Endodermal cell (in vitro differentiated cells): ENCODE measurements around the gene ENHO. TPM values are rescaled to one million over a fixed set of nuclear protein-coding genes. Genes with fewer than 3 reads are reported as not detected.
A peak's percentile ranks its signal among the peaks of the same experiment; 100 is the strongest.

ENCODE experiments used
- DNase-seq: peaks from one replicate; pipeline ENCODE4 v3.0.0-alpha.2; 2017
- H3K27ac ChIP-seq: 2 replicates; pipeline ENCODE4 v1.5.1; 2013; ENCODE audit warnings: mild to moderate bottlenecking, low read depth, low read length, moderate library complexity
- H3K27me3 ChIP-seq: 2 replicates; pipeline ENCODE4 v1.6.1; 2013; ENCODE audit warnings: mild to moderate bottlenecking, low read length, moderate library complexity; ENCODE audit not compliant: insufficient read depth, control insufficient read depth, poor library complexity, severe bottlenecking
- H3K36me3 ChIP-seq: 2 replicates; pipeline ENCODE4 v1.7.0; 2013; ENCODE audit warnings: mild to moderate bottlenecking, low read length, moderate library complexity; ENCODE audit not compliant: control insufficient read depth, insufficient read depth
- H3K4me1 ChIP-seq: one replicate; pipeline ENCODE4 v1.7.0; 2013; ENCODE audit warnings: low read length; ENCODE audit not compliant: control insufficient read depth, insufficient read depth
- H3K4me3 ChIP-seq: 2 replicates; pipeline ENCODE4 v1.5.1; 2013; ENCODE audit warnings: mild to moderate bottlenecking, low read length, moderate library complexity
- H3K9ac ChIP-seq: 2 replicates; pipeline ENCODE4 v1.6.1; 2013; ENCODE audit warnings: mild to moderate bottlenecking, low read length, moderate library complexity; ENCODE audit not compliant: poor library complexity, severe bottlenecking; ENCODE audit errors: extremely low read depth
- H3K9me3 ChIP-seq: 2 replicates; pipeline ENCODE4 v1.6.1; 2013; ENCODE audit warnings: mild to moderate bottlenecking, low read length, moderate library complexity; ENCODE audit not compliant: control insufficient read depth
- H3K27ac Mint-ChIP-seq: 2 replicates; pipeline ENCODE4 v1.8.0; 2020; ENCODE audit warnings: mixed read lengths
- H3K27me3 Mint-ChIP-seq: 2 replicates; pipeline ENCODE4 v1.8.0; 2021; ENCODE audit warnings: mild to moderate bottlenecking, mixed read lengths; ENCODE audit not compliant: insufficient read depth
- H3K36me3 Mint-ChIP-seq: 2 replicates; pipeline ENCODE4 v1.8.0; 2020; ENCODE audit warnings: low read depth, mixed read lengths
- H3K4me1 Mint-ChIP-seq: 2 replicates; pipeline ENCODE4 v1.8.0; 2020; ENCODE audit warnings: mixed read lengths
- H3K4me3 Mint-ChIP-seq: 2 replicates; pipeline ENCODE4 v1.8.0; 2020; ENCODE audit warnings: mild to moderate bottlenecking, moderate library complexity, mixed read lengths
- H3K9me3 Mint-ChIP-seq: 2 replicates; pipeline ENCODE4 v1.8.0; 2020; ENCODE audit warnings: mild to moderate bottlenecking, mixed read lengths
- CTCF ChIP-seq: fragments of 200-600 bp; sonication (generic); conservative IDR thresholded peaks from 2 replicates; pipeline ENCODE4 v1.5.0; 2021; ENCODE audit warnings: antibody characterized with exemption, mild to moderate bottlenecking
- WGBS, 2 experiments: methylation state at CpG; one replicate each; pipeline versions ENCODE4 v1.1.5 to v1.1.7; 2013; ENCODE audit warnings: missing lambda C conversion rate in 2 of 2, mixed read lengths in 1 of 2; ENCODE audit not compliant: insufficient coverage in 1 of 2, insufficient read length in 1 of 2; 5-methylcytosine and 5-hydroxymethylcytosine counted together
- total RNA-seq, 2 donors: library from RNA; stranded (reverse); fragmentation: NEBNext Ultra II Directional in 1 of 2; extraction: Animal tissue kit (Norgen Biotek cat#: 25700) in 1 of 2; gene quantifications; 2 replicates in 1 of 2; 3 replicates in 1 of 2; pipeline ENCODE4 v1.2.1, GENCODE V29; 2021

Gene ENHO
- total RNA-seq, 2 donors from 2014 or later, result 7.1 to 14.5 TPM

GRCh38 chr9:34493972-34494535 is 28.7 kb downstream of the ENHO start:
- Mint-ChIP-seq H3K4me3 (no peak overlapping the region), H3K9me3 (no peaks in the 10 kb centered on the region), H3K36me3 (no peaks in the 10 kb centered on the region), H3K27ac (no peak overlapping the region), H3K27me3 (peaks cover 48% of the 10 kb centered on the region), H3K4me1 (peaks cover 8% of the 10 kb centered on the region)
- Histone ChIP-seq H3K9me3 (no peaks in the 10 kb centered on the region), H3K27ac (no peak overlapping the region), H3K4me1 (no peaks in the 10 kb centered on the region), H3K9ac (no peak overlapping the region), H3K4me3 (no peak overlapping the region), H3K27me3 (peaks cover 19% of the 10 kb centered on the region), H3K36me3 (no peaks in the 10 kb centered on the region)
- DNase-seq, result peak; percentile 91
- WGBS, 2 experiments, result 49% methylated on average over 6 to 8 of the region's 8 CpGs
- no peak for TF ChIP-seq CTCF

DNA sequence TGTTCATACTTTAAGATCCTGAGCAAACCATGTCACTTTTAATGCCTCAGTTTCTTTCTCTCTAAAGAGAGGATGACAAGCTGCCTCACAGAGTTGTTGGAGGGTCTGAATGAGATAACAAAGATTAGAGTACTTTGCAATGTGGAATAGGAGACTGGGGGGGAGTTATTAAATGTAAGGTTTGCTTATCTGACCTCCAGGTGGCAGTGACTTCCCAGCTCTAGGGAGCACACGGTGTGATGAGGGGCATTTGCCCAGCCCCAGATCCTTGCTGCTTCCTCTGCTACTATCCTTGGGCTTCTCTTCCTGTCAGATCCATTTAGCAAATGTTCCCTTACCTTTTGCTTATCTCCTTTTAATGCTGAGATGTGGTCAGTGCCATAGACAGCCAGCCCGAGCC is 30.7 kb downstream of the ENHO start:
- Mint-ChIP-seq H3K36me3 (no peaks in the 10 kb centered on the region), H3K9me3 (no peaks in the 10 kb centered on the region), H3K27ac (no peak overlapping the region), H3K4me1 (no peaks in the 10 kb centered on the region), H3K4me3 (no peak overlapping the region), H3K27me3 (peaks cover 57% of the 10 kb centered on the region)
- peak; percentile 52 for TF ChIP-seq CTCF
- H3K9ac ChIP-seq, result no peak overlapping the region
- H3K9me3 ChIP-seq, result no peaks in the 10 kb centered on the region
- no peak overlapping the region for H3K4me3 ChIP-seq
- H3K27me3 ChIP-seq, result peaks cover 34% of the 10 kb centered on the region
- no peak overlapping the region for H3K27ac ChIP-seq
- 0 to 6% methylated on average over 1 of the region's 2 CpGs for WGBS, 2 experiments
- DNase-seq, result peak; percentile 46
- H3K4me1 ChIP-seq, result no peaks in the 10 kb centered on the region
- H3K36me3 ChIP-seq, result no peaks in the 10 kb centered on the region

- Mint-ChIP-seq H3K27ac (no peak overlapping the region), H3K36me3 (no peaks in the 10 kb centered on the region), H3K4me1 (no peaks in the 10 kb centered on the region), H3K4me3 (no peak overlapping the region), H3K27me3 (peaks cover 59% of the 10 kb centered on the region), H3K9me3 (no peaks in the 10 kb centered on the region)
- Histone ChIP-seq H3K36me3 (no peaks in the 10 kb centered on the region), H3K9ac (no peak overlapping the region), H3K4me1 (no peaks in the 10 kb centered on the region), H3K27ac (no peak overlapping the region), H3K9me3 (no peaks in the 10 kb centered on the region), H3K27me3 (peaks cover 34% of the 10 kb centered on the region), H3K4me3 (no peak overlapping the region)
- DNase-seq, result peak; percentile 41
- 59 to 65% methylated on average over 2 of the region's 2 CpGs for WGBS, 2 experiments
- TF ChIP-seq CTCF, result no peak
Observed at GRCh38 chr9:34491596-34491995, 31.2 kb downstream of the ENHO start.
